Smooth muscle cell of the brain vasculature (primary cell): ENCODE results near the gene ITIH5.
"Not testable (repeated sequence)": the region's sequence is repeated elsewhere in the genome, so short reads cannot be mapped to it uniquely, and the experiment has no call there.

Source experiments
- DNase-seq: peaks from one replicate; pipeline ENCODE4 v3.0.0-alpha.2; 2012; ENCODE audit warnings: low read depth, low spot score

ITIH5 gene

GRCh38 chr10:7666253-7667023 is at the start of gene ITIH5:
Gene ITIH5 (minus strand): TSS chr10:7666966. CDS start chr10:7666892, 74 bp downstream.
- DNase-seq: no peak

GRCh38 chr10:7715515-7715914 is 48.7 kb upstream of the ITIH5 start:
- DNase-seq: no peak

- not testable (repeated sequence) for DNase-seq
Observed at GRCh38 chr10:7711075-7711474, 44.3 kb upstream of the ITIH5 start.

- no peak for DNase-seq
Observed at GRCh38 chr10:7710446-7710845, 43.7 kb upstream of the ITIH5 start.

- DNase-seq: no peak
Observed at GRCh38 chr10:7708832-7709231, 42.1 kb upstream of the ITIH5 start.

- no peak for DNase-seq
Observed at GRCh38 chr10:7707858-7708622, 41.3 kb upstream of the ITIH5 start.

- no peak for DNase-seq
Observed at GRCh38 chr10:7707102-7707501, 40.3 kb upstream of the ITIH5 start.

- no peak for DNase-seq
Observed at GRCh38 chr10:7706534-7707073, 39.8 kb upstream of the ITIH5 start.

- no peak for DNase-seq
Observed at GRCh38 chr10:7705341-7705740, 38.6 kb upstream of the ITIH5 start.

- DNase-seq: no peak
Observed at GRCh38 chr10:7704071-7705016, 37.6 kb upstream of the ITIH5 start.

- no peak for DNase-seq
Observed at GRCh38 chr10:7703140-7703539, 36.4 kb upstream of the ITIH5 start, which contains the start of gene ITIH2. Gene ITIH2 (plus strand): TSS chr10:7703316. CDS start chr10:7703435, 119 bp downstream.

- DNase-seq: no peak
Observed at GRCh38 chr10:7702288-7702812, 35.6 kb upstream of the ITIH5 start.

- no peak for DNase-seq
Observed at GRCh38 chr10:7701158-7701742, 34.5 kb upstream of the ITIH5 start.

GRCh38 chr10:7700577-7701125 is 33.9 kb upstream of the ITIH5 start:
- no peak for DNase-seq

GRCh38 chr10:7697426-7697825 is 30.7 kb upstream of the ITIH5 start:
- no peak for DNase-seq

GRCh38 chr10:7696545-7696944 is 29.8 kb upstream of the ITIH5 start:
- DNase-seq: no peak

- DNase-seq: not testable (repeated sequence)
Observed at GRCh38 chr10:7693194-7693593, 26.4 kb upstream of the ITIH5 start.

GRCh38 chr10:7692368-7692767 is 25.6 kb upstream of the ITIH5 start:
- not testable (repeated sequence) for DNase-seq

GRCh38 chr10:7690885-7691597 is 24.3 kb upstream of the ITIH5 start:
- not testable (repeated sequence) for DNase-seq

- no peak for DNase-seq
Observed at GRCh38 chr10:7689591-7689990, 22.8 kb upstream of the ITIH5 start.
